Measurements from ENCODE around the gene NUDT22. TPM values are rescaled to one million over a fixed set of nuclear protein-coding genes. Genes with fewer than 3 reads are reported as not detected.

NUDT22 gene
- polyA plus RNA-seq (22.6 to 55.6 TPM (median 31.1 TPM) in 3 replicates), polyA minus RNA-seq (13.9 to 29.7 TPM (median 25.7 TPM) in 3 replicates)
- 6.0 TPM for polyA plus RNA-seq (2011; ENCODE audit: low read depth)
- 15.5 and 47.3 TPM in 2 replicates for polyA plus RNA-seq (2011; cell fraction: cytosol; rRNA removed)
- 39.6 and 53.9 TPM in 2 replicates for polyA plus RNA-seq (2011; cell fraction: nucleus; rRNA removed)
- 33.2 and 45.9 TPM in 2 replicates for polyA plus RNA-seq (2012; ENCODE audit: low replicate concordance)
- polyA minus RNA-seq (2011; cell fraction: cytosol; rRNA and poly(A)+ RNA removed) = 61.2 TPM
- 19.4 and 19.9 TPM in 2 replicates for polyA minus RNA-seq (2011; cell fraction: nucleus; rRNA and poly(A)+ RNA removed)

DNA sequence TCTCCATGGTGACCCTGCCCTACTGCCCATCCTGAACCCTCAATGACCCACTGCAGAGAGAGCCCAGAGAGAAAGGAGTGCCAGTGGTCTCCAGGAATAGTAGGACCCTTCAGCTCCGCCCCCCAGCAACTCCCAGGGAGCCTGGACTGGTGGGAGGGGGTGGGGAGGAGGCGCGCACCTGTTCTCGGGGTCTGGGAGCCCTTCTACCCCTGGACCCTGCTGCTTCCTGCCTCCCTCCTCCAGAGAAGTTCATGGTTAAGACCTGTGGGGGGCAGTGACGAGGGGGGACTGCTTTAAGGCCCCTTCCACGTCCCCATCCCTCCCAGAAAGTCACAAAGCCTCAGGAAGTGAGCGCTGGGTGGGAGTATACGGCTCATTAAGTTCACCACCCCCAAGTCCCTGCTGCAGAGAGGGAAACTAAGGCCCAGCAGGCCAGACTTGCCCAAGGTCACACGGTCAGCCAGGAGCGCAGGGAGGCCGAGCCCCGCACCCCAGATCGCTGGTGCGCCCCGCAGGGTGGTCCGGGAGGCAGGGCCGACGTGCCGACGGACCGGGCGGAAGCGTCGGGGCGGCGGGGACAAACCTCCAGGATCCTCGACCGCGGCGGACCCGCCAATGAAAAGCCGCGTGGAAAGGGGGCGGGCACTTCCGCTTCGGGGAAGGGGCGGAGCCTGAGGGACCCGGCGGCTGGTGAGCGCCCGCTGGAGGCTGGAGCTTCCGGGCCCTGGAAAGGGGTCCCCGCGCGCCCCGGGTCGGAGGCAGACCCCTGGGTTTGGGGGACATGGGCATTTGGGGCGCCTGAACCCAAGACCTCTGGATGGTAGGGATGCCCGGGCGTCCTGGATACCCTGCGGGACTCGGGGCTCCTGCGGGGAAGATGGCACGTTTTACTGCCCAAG is at the start of gene NUDT22, which contains the start of gene TRPT1:
Gene NUDT22 (plus strand): TSS at position 667 of the 899 bp plus-strand sequence. CDS start 379 bp downstream, outside the sequence.
Gene TRPT1 (minus strand): TSS at position 579 of the 899 bp plus-strand sequence. CDS start 326 bp downstream, at position 253.
- peak within 1 kb of the TSS; percentile 58 for H3K27ac ChIP-seq (ENCODE audit: control insufficient read depth, insufficient read depth, low read length)
- no peaks in the 10 kb centered on the region for H4K20me1 ChIP-seq (ENCODE audit: control insufficient read depth, extremely low read depth, insufficient read depth, low read length)
- H3K9ac ChIP-seq (ENCODE audit: control insufficient read depth, extremely low read depth, insufficient read depth, low read length) = peak within 1 kb of the TSS; percentile 85
- H3K4me3 ChIP-seq (ENCODE audit: control insufficient read depth in 2 of 3, extremely low read depth in 1 of 3, insufficient read depth in 2 of 3, low read depth in 1 of 3, low read length in 3 of 3) = peak within 1 kb of the TSS; percentile 83 to 89 (median 88)
- peaks cover 38% of the 10 kb centered on the region for H3K4me1 ChIP-seq (ENCODE audit: control insufficient read depth, extremely low read depth, insufficient read depth, low read length)
- H3K27me3 ChIP-seq (ENCODE audit: control insufficient read depth, extremely low read depth, insufficient read depth, low read length) = no peaks in the 10 kb centered on the region
- peaks cover 18% of the 10 kb centered on the region for H3K79me2 ChIP-seq (ENCODE audit: control insufficient read depth, insufficient read depth, low read length)
- no peaks in the 10 kb centered on the region for H3K9me3 ChIP-seq (ENCODE audit: control insufficient read depth, low read depth, low read length)
- no peak for DNase-seq (ENCODE audit: low read depth, low spot score)
- no peak for FAIRE-seq
- no peak for TF ChIP-seq EZH2 (IDR thresholded peaks at IDR 0.05; ENCODE audit: low read length)
- TF ChIP-seq CTCF (optimal IDR thresholded peaks at IDR 0.05 in 1 of 3, IDR thresholded peaks at IDR 0.05 in 1 of 3, conservative IDR thresholded peaks at IDR 0.05 in 1 of 3; ENCODE audit: extremely low read depth in 1 of 3, insufficient read depth in 2 of 3, low read length in 3 of 3) = peak; percentile 15 to 40 (median 37)
- H3K36me3 ChIP-seq (ENCODE audit: control insufficient read depth in 2 of 2, extremely low read depth in 1 of 2, insufficient read depth in 2 of 2, low read length in 2 of 2) = peaks cover 5% of the 10 kb centered on the region in 2 experiments
- H3K9me1 ChIP-seq (ENCODE audit: control insufficient read depth, extremely low read depth, insufficient read depth, low read length) = no peaks in the 10 kb centered on the region
- dilution Hi-C loops (cut with MboI; ENCODE audit: extremely low pct_ligation_motif_present, low sequenced_read_pairs) = no loop called here
- peak within 1 kb of the TSS; percentile 71 for H2AFZ ChIP-seq (ENCODE audit: control insufficient read depth, low read length)
- peak within 1 kb of the TSS; percentile 95 for H3K4me2 ChIP-seq (ENCODE audit: control insufficient read depth, extremely low read depth, insufficient read depth, low read depth, low read length)

- Histone ChIP-seq H3K36me3 (ENCODE audit: control insufficient read depth in 2 of 2, extremely low read depth in 1 of 2, insufficient read depth in 2 of 2, low read length in 2 of 2) (no peaks in the 10 kb centered on the region), H2AFZ (ENCODE audit: control insufficient read depth, low read length) (no peak overlapping the region), H3K9ac (ENCODE audit: control insufficient read depth, extremely low read depth, insufficient read depth, low read length) (no peak overlapping the region), H3K79me2 (ENCODE audit: control insufficient read depth, insufficient read depth, low read length) (no peaks in the 10 kb centered on the region), H3K4me1 (ENCODE audit: control insufficient read depth, extremely low read depth, insufficient read depth, low read length) (peaks cover 7% of the 10 kb centered on the region), H3K4me2 (ENCODE audit: control insufficient read depth, extremely low read depth, insufficient read depth, low read depth, low read length) (no peak overlapping the region), H3K27ac (ENCODE audit: control insufficient read depth, insufficient read depth, low read length) (no peak overlapping the region), H4K20me1 (ENCODE audit: control insufficient read depth, extremely low read depth, insufficient read depth, low read length) (no peaks in the 10 kb centered on the region), H3K4me3 (ENCODE audit: control insufficient read depth in 2 of 3, extremely low read depth in 1 of 3, insufficient read depth in 2 of 3, low read depth in 1 of 3, low read length in 3 of 3) (no peak overlapping the region), H3K9me1 (ENCODE audit: control insufficient read depth, extremely low read depth, insufficient read depth, low read length) (no peaks in the 10 kb centered on the region), H3K9me3 (ENCODE audit: control insufficient read depth, low read depth, low read length) (no peaks in the 10 kb centered on the region), H3K27me3 (ENCODE audit: control insufficient read depth, extremely low read depth, insufficient read depth, low read length) (no peaks in the 10 kb centered on the region)
- TF ChIP-seq CTCF (optimal IDR thresholded peaks at IDR 0.05 in 1 of 3, IDR thresholded peaks at IDR 0.05 in 1 of 3, conservative IDR thresholded peaks at IDR 0.05 in 1 of 3; ENCODE audit: extremely low read depth in 1 of 3, insufficient read depth in 2 of 3, low read length in 3 of 3) (no peak), EZH2 (IDR thresholded peaks at IDR 0.05; ENCODE audit: low read length) (no peak)
- FAIRE-seq (no peak), DNase-seq (ENCODE audit: low read depth, low spot score) (no peak)
- dilution Hi-C loops (cut with MboI; ENCODE audit: extremely low pct_ligation_motif_present, low sequenced_read_pairs) = no loop called here
These were observed 49.3 kb upstream of the NUDT22 start for GRCh38 chr11:64176751-64177150.
